Measurements from ENCODE around the gene CELSR1. TPM values are rescaled to one million over a fixed set of nuclear protein-coding genes. Genes with fewer than 3 reads are reported as not detected.

The CELSR1 gene
- total and polyA plus RNA-seq, 9 donors, result 0.63 to 25.2 (median 2.9) TPM

DNA sequence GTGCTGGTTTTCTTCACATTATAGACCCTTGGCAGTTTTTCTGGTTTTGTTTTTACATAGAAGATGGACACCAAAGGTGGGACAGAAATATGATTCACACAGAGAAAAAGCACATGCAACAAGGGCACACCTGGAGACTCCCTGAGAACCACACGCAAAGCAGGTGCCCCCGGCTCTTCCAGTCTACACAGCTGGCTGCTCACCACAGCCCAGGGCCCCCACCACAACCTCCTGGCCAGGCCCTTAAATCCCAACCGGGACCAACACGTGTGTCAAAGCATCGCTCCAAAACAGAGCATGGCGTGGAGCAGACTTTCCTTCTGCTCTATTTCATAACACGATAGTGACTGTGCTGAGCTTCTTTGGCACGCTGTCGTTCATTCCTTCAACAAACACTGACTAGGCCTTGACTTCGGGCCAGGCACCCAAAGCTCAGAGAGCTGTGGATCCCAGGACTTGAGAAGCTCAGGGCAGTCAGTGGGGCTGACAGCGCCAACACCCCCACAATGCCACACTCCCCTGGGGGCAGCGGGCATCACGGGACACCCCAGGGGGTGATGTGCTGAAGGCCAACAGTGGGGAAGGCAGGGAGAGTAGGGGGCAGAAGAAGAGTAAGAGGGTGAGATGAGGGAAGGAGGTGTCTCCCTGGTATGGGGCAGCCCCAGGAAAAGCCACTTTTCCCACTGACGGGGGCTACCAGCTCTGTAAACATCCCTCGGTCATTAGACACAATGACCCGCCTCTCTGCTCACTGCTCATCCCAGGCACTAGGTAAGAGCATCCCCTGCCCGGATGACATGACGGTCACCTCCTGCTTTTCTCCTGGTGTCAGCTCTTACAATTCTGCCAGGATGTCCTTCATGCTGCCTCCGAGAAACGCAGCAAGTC, 26.0 kb downstream of the CELSR1 start:
- no peak for TF ChIP-seq CTCF (IDR thresholded peaks at IDR 0.05)
- no peak for TF ChIP-seq POLR2A (IDR thresholded peaks at IDR 0.05)
- no peak for TF ChIP-seq EP300 (IDR thresholded peaks at IDR 0.05)
- no peak overlapping the region for H3K27ac ChIP-seq
- no peaks in the 10 kb centered on the region for H3K27me3 ChIP-seq
- intact Hi-C loops (cut with DNase I), result no loop called here
- DNase-seq, result no peak
- 84 to 87% (median 85%) methylated on average over 20 of the region's 20 CpGs for WGBS, 3 donors
- no peaks in the 10 kb centered on the region for H3K9me3 ChIP-seq
- no peaks in the 10 kb centered on the region for H3K36me3 ChIP-seq
- H3K4me3 ChIP-seq, result no peak overlapping the region
- no peaks in the 10 kb centered on the region for H3K4me1 ChIP-seq (ENCODE audit: insufficient read depth)

DNA sequence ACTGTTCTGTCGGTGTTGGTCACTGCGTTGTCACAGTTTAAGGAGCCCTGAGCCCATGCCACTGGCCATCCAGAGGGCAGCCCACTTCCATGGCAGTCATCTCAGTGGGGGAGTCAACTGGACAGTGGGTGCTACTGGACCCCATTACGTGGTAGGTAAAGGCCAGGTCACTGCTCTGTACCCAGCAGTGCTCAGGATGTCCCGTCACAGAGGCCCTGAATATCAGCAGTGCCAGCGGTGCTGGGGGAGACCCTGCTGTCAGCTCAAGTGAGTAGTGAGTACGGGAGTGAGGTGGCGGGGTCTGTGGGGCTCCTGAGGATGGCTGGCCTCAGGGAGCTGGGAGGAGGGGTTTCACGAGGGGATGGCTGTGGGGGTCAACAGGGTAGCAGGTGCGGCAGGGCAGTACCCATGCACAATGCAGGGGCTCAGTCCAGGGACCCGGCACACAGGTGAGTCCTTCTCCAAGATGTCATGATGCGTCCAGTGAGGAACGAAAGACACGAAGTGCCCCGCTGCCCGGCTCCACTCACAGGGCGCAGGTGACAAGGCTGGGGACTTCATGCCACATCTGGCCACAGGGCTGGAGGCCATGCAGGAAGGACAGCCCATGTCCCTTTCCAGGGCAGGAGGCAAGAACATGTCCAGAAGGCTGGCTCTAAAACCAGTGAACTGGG, 27.9 kb downstream of the CELSR1 start:
- intact Hi-C loops (cut with DNase I), result no loop called here
- no peak for DNase-seq
- Histone ChIP-seq H3K4me1 (ENCODE audit: insufficient read depth) (no peaks in the 10 kb centered on the region), H3K9me3 (no peaks in the 10 kb centered on the region), H3K4me3 (no peak overlapping the region), H3K27ac (no peak overlapping the region), H3K27me3 (no peaks in the 10 kb centered on the region), H3K36me3 (no peaks in the 10 kb centered on the region)
- TF ChIP-seq EP300 (IDR thresholded peaks at IDR 0.05), result no peak
- TF ChIP-seq CTCF (IDR thresholded peaks at IDR 0.05), result no peak
- TF ChIP-seq POLR2A (IDR thresholded peaks at IDR 0.05), result no peak
- WGBS, 3 donors, result 84 to 90% (median 84%) methylated on average over 16 of the region's 16 CpGs

DNA sequence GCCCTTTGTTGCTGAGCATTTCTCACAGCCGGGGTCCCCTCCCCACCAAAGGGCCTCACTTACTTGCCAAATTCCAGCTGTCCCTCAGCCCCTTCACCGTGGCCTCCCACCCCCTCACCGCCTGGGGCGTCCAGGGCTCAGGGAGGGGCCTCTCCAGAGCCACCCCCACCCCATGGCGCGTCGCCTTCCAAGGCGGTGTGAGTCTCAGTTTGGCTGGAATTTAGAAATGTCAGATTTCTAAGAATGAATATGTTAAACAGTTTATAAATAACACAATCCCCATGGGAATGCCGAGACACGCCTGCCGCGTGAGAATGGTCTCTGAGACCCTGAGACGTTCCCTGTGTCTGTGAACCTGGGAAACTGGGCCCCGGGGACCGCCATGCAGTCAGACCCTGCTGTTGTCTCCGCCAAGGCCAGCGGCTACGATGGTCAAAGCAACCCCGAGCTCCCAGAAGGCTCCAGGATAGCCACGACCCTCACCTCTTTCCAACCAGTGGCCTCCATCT, 28.9 kb downstream of the CELSR1 start:
- Histone ChIP-seq H3K36me3 (no peaks in the 10 kb centered on the region), H3K27ac (no peak overlapping the region), H3K9me3 (no peaks in the 10 kb centered on the region), H3K4me3 (no peak overlapping the region), H3K27me3 (no peaks in the 10 kb centered on the region), H3K4me1 (ENCODE audit: insufficient read depth) (no peaks in the 10 kb centered on the region)
- intact Hi-C loops (cut with DNase I), result no loop called here
- no peak for DNase-seq
- TF ChIP-seq CTCF (IDR thresholded peaks at IDR 0.05) (no peak), EP300 (IDR thresholded peaks at IDR 0.05) (no peak), POLR2A (IDR thresholded peaks at IDR 0.05) (no peak)
- WGBS, 3 donors, result 29 to 37% (median 32%) methylated on average over 20 of the region's 20 CpGs

DNA sequence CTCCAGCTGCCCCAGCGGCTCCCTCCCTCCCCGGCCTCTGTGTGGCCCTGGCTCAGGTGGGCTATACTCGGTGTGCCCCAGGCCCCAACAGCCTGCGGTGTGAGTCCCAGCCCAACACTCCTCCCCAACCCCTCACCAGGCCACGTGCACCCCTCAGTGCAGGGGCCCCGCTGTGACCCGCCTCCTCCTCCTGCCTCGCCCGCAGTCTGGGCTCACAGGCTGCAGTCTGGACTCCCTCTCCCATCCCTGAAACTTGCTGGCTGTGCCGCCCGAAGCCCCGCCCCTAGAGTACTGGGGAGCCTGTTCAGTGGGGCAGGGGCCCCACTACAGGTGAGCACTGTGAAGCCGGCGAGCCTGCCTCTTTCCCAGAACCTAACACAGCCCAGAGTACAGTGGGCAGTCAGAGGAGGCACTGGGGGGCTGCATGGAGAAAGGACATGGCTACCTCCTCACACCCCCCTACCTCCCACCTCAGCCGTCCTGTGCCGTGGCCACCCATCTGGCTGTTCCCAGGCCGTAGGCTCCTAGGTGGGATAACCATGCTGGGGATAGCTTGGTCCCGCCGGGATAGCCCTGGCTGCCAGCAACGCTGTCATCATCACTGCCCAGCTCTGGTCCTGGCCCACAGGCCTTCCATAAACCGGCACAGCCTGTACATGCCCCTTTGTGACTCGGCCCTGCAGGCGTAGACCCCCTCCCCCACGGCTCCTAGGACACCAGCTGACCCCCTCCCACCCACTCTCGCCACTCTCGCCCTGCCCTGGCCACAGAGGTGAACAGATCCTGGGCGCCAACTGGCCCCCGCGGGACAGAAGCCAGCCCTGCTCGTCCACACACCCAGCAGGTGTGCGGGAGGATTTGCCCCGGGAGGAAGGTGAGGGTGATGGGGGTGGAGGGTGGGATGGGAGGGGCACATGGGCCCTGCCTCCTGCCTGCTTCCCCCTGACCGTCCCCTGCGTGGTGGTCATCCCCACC, 29.7 kb downstream of the CELSR1 start:
- TF ChIP-seq POLR2A (IDR thresholded peaks at IDR 0.05), result no peak
- H3K27ac ChIP-seq, result no peak overlapping the region

More for the DNA sequence above, 29.7 kb downstream of the CELSR1 start:
- Histone ChIP-seq H3K27me3 (no peaks in the 10 kb centered on the region), H3K9me3 (no peaks in the 10 kb centered on the region), H3K36me3 (no peaks in the 10 kb centered on the region), H3K4me1 (ENCODE audit: insufficient read depth) (no peaks in the 10 kb centered on the region), H3K4me3 (no peak overlapping the region)
- no peak for DNase-seq
- intact Hi-C loops (cut with DNase I), result no loop called here
- WGBS, 3 donors, result 39 to 54% (median 49%) methylated on average over 33 to 34 of the region's 34 CpGs

Data from ovary (tissue), 9 donors.